SK-N-SH (cell line): ENCODE measurements around the gene DUSP1. TPM values are rescaled to one million over a fixed set of nuclear protein-coding genes. Genes with fewer than 3 reads are reported as not detected.

Experiments
- CTCF ChIA-PET: fragments of 300-600, 350-600 bp; formaldehyde crosslinking; extraction: SDS; loops from one replicate; lab custom pipeline; 2021; lab: Yijun Ruan, JAX
- POLR2A ChIA-PET: fragments of 350-600 bp; sonication (Branson Sonifier 250); formaldehyde crosslinking; extraction: SDS; loops from one replicate; lab custom pipeline; 2020; ENCODE audit warnings: antibody characterized with exemption, inconsistent platforms; lab: Yijun Ruan, JAX
- DNase-seq: peaks from one replicate; pipeline ENCODE4 v3.0.0; 2012
- H2AFZ ChIP-seq: fragments of 200-600 bp; sonication (generic); 2 replicates; pipeline ENCODE4 v1.8.1; 2016; ENCODE audit warnings: antibody characterized with exemption, mild to moderate bottlenecking, low read depth
- H3F3A ChIP-seq: fragments of 200-600 bp; sonication (generic); replicated peaks from 2 replicates; pipeline ENCODE3; 2016; ENCODE audit warnings: antibody characterized with exemption, mild to moderate bottlenecking; ENCODE audit not compliant: insufficient read depth
- H3K27ac ChIP-seq, 2 experiments: fragments of 200-500 bp in 1 of 2; fragments of 200-600 bp in 1 of 2; sonication (Bioruptor generic) in 1 of 2; sonication (generic), shearing (Covaris generic) in 1 of 2; 2 replicates each; pipeline versions ENCODE4 v1.5.1 to v1.6.1; 2014 to 2016; ENCODE audit warnings: low read depth in 2 of 2, inconsistent platforms in 1 of 2, low read length in 1 of 2, mild to moderate bottlenecking in 1 of 2, mixed read lengths in 1 of 2
- H3K27me3 ChIP-seq: fragments of 200-600 bp; sonication (generic), shearing (Covaris generic); 2 replicates; pipeline ENCODE4 v1.6.1; 2016; ENCODE audit warnings: mixed run types; ENCODE audit not compliant: insufficient read depth
- H3K36me3 ChIP-seq, 2 experiments: fragments of 200-500 bp in 1 of 2; fragments of 200-600 bp in 1 of 2; sonication (Bioruptor generic) in 1 of 2; sonication (generic) in 1 of 2; replicated peaks in 1 of 2; 2 replicates each; pipeline versions ENCODE3 to v1.5.1; 2014 to 2016; ENCODE audit warnings: low read length in 1 of 2, mild to moderate bottlenecking in 1 of 2; ENCODE audit not compliant: insufficient read depth in 2 of 2, control insufficient read depth in 1 of 2
- H3K4me1 ChIP-seq, 2 experiments: fragments of 200-500 bp in 1 of 2; fragments of 200-600 bp in 1 of 2; sonication (Bioruptor generic) in 1 of 2; sonication (generic), shearing (Covaris generic) in 1 of 2; 2 replicates each; pipeline versions ENCODE4 v1.5.1 to v1.6.1; 2014 to 2016; ENCODE audit warnings: low read depth in 1 of 2, low read length in 1 of 2, mixed run types in 1 of 2; ENCODE audit not compliant: insufficient read depth in 2 of 2, control insufficient read depth in 1 of 2
- H3K4me2 ChIP-seq: fragments of 200-600 bp; sonication (generic), shearing (Covaris generic); 2 replicates; pipeline ENCODE4 v1.6.1; 2017; ENCODE audit warnings: mixed run types
- H3K4me3 ChIP-seq, 2 experiments: fragments of 200-500 bp in 1 of 2; fragments of 200-600 bp in 1 of 2; sonication (Bioruptor generic) in 1 of 2; sonication (generic), shearing (Covaris generic) in 1 of 2; 2 replicates each; pipeline versions ENCODE4 v1.5.1 to v1.8.1; 2014 to 2016; ENCODE audit warnings: low read depth in 2 of 2, inconsistent platforms in 1 of 2, low read length in 1 of 2, mild to moderate bottlenecking in 1 of 2, mixed read lengths in 1 of 2, moderate library complexity in 1 of 2
- H3K79me2 ChIP-seq: fragments of 200-600 bp; sonication (generic); 2 replicates; pipeline ENCODE4 v1.8.1; 2017; ENCODE audit warnings: mild to moderate bottlenecking; ENCODE audit not compliant: insufficient read depth
- H3K9ac ChIP-seq: fragments of 200-600 bp; sonication (generic); 2 replicates; pipeline ENCODE4 v1.6.1; 2017; ENCODE audit warnings: mixed run types
- H3K9me2 ChIP-seq: fragments of 200-600 bp; sonication (generic); 2 replicates; pipeline ENCODE4 v1.6.1; 2017; ENCODE audit warnings: mixed run types
- H3K9me3 ChIP-seq: fragments of 200-600 bp; sonication (generic); 2 replicates; pipeline ENCODE4 v1.6.1; 2017; ENCODE audit warnings: mixed run types, mild to moderate bottlenecking, moderate library complexity
- H4K20me1 ChIP-seq: fragments of 200-600 bp; sonication (generic); 2 replicates; pipeline ENCODE4 v1.6.1; 2017; ENCODE audit warnings: mild to moderate bottlenecking, mixed run types; ENCODE audit not compliant: insufficient read depth
- CTCF ChIP-seq: fragments of 200-600 bp; sonication (generic); IDR thresholded peaks from 2 replicates; pipeline ENCODE4 v1.6.1; 2017; ENCODE audit warnings: antibody characterized with exemption, mild to moderate bottlenecking, moderate library complexity
- ELF1 ChIP-seq: IDR thresholded peaks from 2 replicates; pipeline ENCODE4 v1.4.0; 2012
- FOXJ3 ChIP-seq: sonication (generic); formaldehyde crosslinking; IDR thresholded peaks from 2 replicates; pipeline ENCODE4 v1.5.1; 2020; ENCODE audit warnings: mild to moderate bottlenecking, missing genetic modification reagents
- FOXM1 ChIP-seq: IDR thresholded peaks from 2 replicates; pipeline ENCODE4 v1.4.0; 2012; ENCODE audit warnings: low read depth, mild to moderate bottlenecking
- GABPA ChIP-seq: IDR thresholded peaks from 2 replicates; pipeline ENCODE4 v1.4.0; 2012; ENCODE audit warnings: low read depth, mild to moderate bottlenecking
- GATA2 ChIP-seq: sonication (generic); formaldehyde crosslinking; IDR thresholded peaks from 2 replicates; pipeline ENCODE4 v1.5.0; 2020; ENCODE audit warnings: mild to moderate bottlenecking, missing genetic modification reagents
- IRF3 ChIP-seq: fragments of 150-350 bp; IDR thresholded peaks from 2 replicates; pipeline ENCODE4 v1.6.1; 2016; ENCODE audit warnings: mild to moderate bottlenecking, low read depth, low read length
- JUND ChIP-seq: IDR thresholded peaks from 2 replicates; pipeline ENCODE4 v1.4.0; 2012
- MAX ChIP-seq: IDR thresholded peaks from 2 replicates; pipeline ENCODE4 v1.4.0; 2012; ENCODE audit warnings: low read depth
- MEF2A ChIP-seq: IDR thresholded peaks from 2 replicates; pipeline ENCODE4 v1.4.0; 2012; ENCODE audit warnings: low read depth, borderline replicate concordance
- MXI1 ChIP-seq: IDR thresholded peaks from 2 replicates; pipeline ENCODE4 v1.6.1; 2012; ENCODE audit warnings: mild to moderate bottlenecking, low read depth, low read length, improper control_type of control experiment
- NFIC ChIP-seq: IDR thresholded peaks from 2 replicates; pipeline ENCODE4 v1.4.0; 2012; ENCODE audit warnings: borderline replicate concordance
- NRF1 ChIP-seq: IDR thresholded peaks from 2 replicates; pipeline ENCODE4 v1.6.1; 2012; ENCODE audit warnings: low read depth, mild to moderate bottlenecking, low read length
- PBX3 ChIP-seq: IDR thresholded peaks from 2 replicates; pipeline ENCODE4; 2012
- POLR2AphosphoS5 ChIP-seq: IDR thresholded peaks from 2 replicates; pipeline ENCODE4 v1.6.1; 2012; ENCODE audit warnings: low read depth, low read length
- RAD21 ChIP-seq: IDR thresholded peaks from 2 replicates; pipeline ENCODE4 v1.6.1; 2012; ENCODE audit warnings: mild to moderate bottlenecking, low read length
- RCOR1 ChIP-seq: fragments of 150-350 bp; IDR thresholded peaks from 2 replicates; pipeline ENCODE4 v1.6.1; 2017; ENCODE audit warnings: antibody characterized with exemption, low read length
- SIN3A ChIP-seq: IDR thresholded peaks from 2 replicates; pipeline ENCODE4 v1.6.1; 2012; ENCODE audit warnings: low read depth, mild to moderate bottlenecking, low read length, moderate library complexity, borderline replicate concordance
- SMC3 ChIP-seq: IDR thresholded peaks from 2 replicates; pipeline ENCODE4 v1.6.1; 2012; ENCODE audit warnings: low read depth, low read length, improper control_type of control experiment
- TCF12 ChIP-seq: IDR thresholded peaks from 2 replicates; pipeline ENCODE4 v1.4.0; 2012
- USF1 ChIP-seq: IDR thresholded peaks from 2 replicates; pipeline ENCODE4 v1.4.0; 2012; ENCODE audit warnings: low read depth, borderline replicate concordance
- USF2 ChIP-seq: fragments of 150-350 bp; IDR thresholded peaks from 2 replicates; pipeline ENCODE4 v1.6.1; 2017; ENCODE audit warnings: antibody characterized with exemption, low read length, low read depth, borderline replicate concordance
- YY1 ChIP-seq: IDR thresholded peaks from 2 replicates; pipeline ENCODE4 v1.4.0; 2012; ENCODE audit warnings: low read depth, mild to moderate bottlenecking
- WGBS: methylation state at CpG from one replicate; pipeline ENCODE4 v1.1.6; 2017; ENCODE audit warnings: low lambda C conversion rate; 5-methylcytosine and 5-hydroxymethylcytosine counted together
- polyA plus RNA-seq, 3 experiments: library from polyadenylated mRNA; depleted of rRNA; stranded (reverse); fragments of >200 nt; gene quantifications; 2 replicates each; pipeline ENCODE4 v1.2.3, GENCODE V29; 2012

Gene DUSP1
- polyA plus RNA-seq, 1 of the 3 experiments (the other 2 are of a cell fraction), result 455 TPM

- TF ChIP-seq IRF3 (no peak), SIN3A (no peak), RAD21 (no peak), FOXJ3 (no peak)
These were observed 5.2 kb upstream of the DUSP1 start (continued) for GRCh38 chr5:172776235-172776594.

- 96% methylated on average over 9 of the region's 11 CpGs for WGBS
- CTCF ChIA-PET, result interaction anchor here (0.9 to 5.4 kb wide), 5 partner anchors 59 to 157 kb away, joined by 3 to 26 read pairs (median 4); no protein-coding TSS in a partner anchor
- H3K79me2 ChIP-seq, result peaks cover 4% of the 10 kb centered on the region
- no peak for DNase-seq
- no peak overlapping the region for H3K9ac ChIP-seq
- H4K20me1 ChIP-seq, result peaks cover 3% of the 10 kb centered on the region
- H3K27ac ChIP-seq, result no peak overlapping the region
- H2AFZ ChIP-seq, result no peak overlapping the region
- H3K9me3 ChIP-seq, result no peaks in the 10 kb centered on the region
- peaks cover 42% of the 10 kb centered on the region for H3F3A ChIP-seq
- no peak overlapping the region for H3K4me3 ChIP-seq
- TF ChIP-seq FOXM1 (no peak), RAD21 (no peak), RCOR1 (no peak), GATA2 (CRISPR knock-in tag) (no peak), POLR2AphosphoS5 (no peak), USF2 (no peak), MAX (no peak), GABPA (no peak), TCF12 (no peak), NRF1 (no peak), ELF1 (no peak), MXI1 (no peak), SMC3 (no peak), MEF2A (no peak), PBX3 (no peak), JUND (no peak), USF1 (no peak), YY1 (no peak), CTCF (no peak), NFIC (no peak)
- no peaks in the 10 kb centered on the region for H3K27me3 ChIP-seq
- peaks cover 9 to 34% of the 10 kb centered on the region in 2 experiments; a peak in 3 of 4 replicates for H3K4me1 ChIP-seq
- H3K4me2 ChIP-seq, result no peak overlapping the region
- H3K36me3 ChIP-seq, result no peaks in the 10 kb centered on the region
- no peaks in the 10 kb centered on the region for H3K9me2 ChIP-seq
- POLR2A ChIA-PET, result no interaction called here
These were observed 4.6 kb upstream of the DUSP1 start for GRCh38 chr5:172775326-172776234.
